Measurements from ENCODE around the gene ERCC6L2. TPM values are rescaled to one million over a fixed set of nuclear protein-coding genes. Genes with fewer than 3 reads are reported as not detected.

Gene ERCC6L2, protein sequence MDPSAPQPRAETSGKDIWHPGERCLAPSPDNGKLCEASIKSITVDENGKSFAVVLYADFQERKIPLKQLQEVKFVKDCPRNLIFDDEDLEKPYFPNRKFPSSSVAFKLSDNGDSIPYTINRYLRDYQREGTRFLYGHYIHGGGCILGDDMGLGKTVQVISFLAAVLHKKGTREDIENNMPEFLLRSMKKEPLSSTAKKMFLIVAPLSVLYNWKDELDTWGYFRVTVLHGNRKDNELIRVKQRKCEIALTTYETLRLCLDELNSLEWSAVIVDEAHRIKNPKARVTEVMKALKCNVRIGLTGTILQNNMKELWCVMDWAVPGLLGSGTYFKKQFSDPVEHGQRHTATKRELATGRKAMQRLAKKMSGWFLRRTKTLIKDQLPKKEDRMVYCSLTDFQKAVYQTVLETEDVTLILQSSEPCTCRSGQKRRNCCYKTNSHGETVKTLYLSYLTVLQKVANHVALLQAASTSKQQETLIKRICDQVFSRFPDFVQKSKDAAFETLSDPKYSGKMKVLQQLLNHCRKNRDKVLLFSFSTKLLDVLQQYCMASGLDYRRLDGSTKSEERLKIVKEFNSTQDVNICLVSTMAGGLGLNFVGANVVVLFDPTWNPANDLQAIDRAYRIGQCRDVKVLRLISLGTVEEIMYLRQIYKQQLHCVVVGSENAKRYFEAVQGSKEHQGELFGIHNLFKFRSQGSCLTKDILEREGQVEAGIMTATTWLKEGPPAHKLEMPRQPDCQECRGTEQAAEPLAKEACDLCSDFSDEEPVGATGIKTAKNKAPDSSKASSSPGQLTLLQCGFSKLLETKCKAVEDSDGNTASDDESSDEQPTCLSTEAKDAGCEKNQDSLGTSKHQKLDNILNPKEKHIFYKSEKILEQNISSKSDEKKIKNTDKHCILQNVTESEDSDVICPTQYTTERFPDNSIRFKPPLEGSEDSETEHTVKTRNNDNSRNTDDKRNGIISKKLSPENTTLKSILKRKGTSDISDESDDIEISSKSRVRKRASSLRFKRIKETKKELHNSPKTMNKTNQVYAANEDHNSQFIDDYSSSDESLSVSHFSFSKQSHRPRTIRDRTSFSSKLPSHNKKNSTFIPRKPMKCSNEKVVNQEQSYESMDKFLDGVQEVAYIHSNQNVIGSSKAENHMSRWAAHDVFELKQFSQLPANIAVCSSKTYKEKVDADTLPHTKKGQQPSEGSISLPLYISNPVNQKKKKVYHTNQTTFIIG (N-terminal part only)
- total RNA-seq: 70.1 and 77.0 TPM in 2 replicates

DNA sequence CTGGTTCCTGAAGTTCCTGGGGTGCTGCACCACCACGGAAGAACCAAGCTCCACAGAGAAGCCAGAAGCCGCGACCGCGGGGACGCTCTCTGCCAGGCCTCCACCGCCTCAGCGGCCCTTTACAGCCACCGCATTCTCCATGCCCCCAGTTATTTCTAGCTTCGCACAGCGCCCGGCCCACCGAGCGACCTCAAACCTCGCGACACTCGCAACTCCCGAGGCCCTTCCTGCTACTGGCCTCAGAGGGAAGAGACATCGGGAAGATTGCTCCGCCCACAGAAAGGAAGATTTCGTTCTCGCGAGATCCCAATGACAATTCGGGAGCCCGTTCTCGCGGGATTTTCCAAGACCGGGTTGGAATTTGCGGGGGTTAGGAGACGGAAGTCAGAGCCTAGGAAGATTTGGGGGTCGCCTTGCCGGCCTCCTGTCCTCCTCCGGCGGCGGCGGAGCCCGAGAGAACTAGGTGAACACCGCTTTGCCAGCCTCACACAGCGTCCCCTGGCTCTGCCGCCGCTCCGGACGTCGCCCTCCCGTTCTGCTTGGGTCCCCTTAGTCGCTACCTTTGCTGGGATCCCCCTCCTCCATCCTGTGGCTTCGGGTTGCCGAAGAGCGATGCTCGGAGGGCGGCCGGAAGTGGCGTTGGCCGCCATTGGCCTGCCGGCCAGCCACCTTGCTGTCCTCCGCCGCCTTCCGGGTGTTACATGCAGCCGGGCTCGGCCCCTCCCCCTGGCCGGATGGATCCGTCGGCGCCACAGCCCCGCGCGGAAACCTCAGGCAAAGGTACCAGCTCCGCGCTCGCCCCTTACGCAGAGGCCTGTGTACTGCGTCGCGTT, at the start of gene ERCC6L2:
TSS of gene ERCC6L2 (plus strand) at position 387 of the 833 bp plus-strand sequence. CDS start at position 735, 348 bp downstream.
- peak; percentile 99 for DNase-seq

- no peak for DNase-seq
Measured at GRCh38 chr9:95826183-95826838, 49.2 kb upstream of the ERCC6L2 start.

DNA sequence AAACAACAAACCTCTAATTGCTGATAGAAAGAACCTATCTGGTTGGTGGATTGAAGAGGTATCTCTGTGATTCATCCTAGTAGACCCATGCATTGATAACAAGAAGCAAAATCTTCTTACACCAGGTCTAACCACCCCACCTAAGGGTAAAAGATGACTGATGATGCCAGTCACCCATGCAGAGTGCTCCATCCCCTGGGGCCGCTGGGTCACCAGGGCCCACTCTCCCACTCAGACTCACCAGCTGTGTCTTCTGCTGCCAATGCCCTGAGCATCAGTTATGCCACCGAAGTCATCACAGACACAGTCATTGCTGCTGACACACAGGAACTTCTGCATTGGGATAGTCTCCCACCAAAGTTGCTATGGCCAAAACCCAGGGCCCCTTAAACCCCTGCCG, 44.7 kb upstream of the ERCC6L2 start:
- no peak for DNase-seq

DNA sequence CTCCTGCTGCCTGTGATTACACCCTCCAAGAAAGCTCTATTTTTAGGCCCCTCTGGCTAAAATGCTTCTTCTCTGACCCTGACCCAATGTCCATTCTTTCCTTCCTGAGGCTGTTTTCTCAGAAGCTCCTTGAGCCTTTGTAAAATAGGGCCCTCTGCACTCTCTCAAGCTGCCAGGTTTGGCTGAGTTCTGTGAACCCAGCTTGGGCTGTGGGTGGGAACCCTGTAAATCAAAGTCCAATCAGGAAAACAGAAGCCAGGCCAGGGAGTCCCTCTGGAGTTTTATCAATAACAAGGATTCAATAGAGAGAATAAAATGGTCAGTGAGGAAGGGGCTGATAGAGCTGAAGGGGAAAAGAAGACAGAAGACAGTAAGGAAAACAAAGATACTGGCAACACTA, 43.7 kb upstream of the ERCC6L2 start:
- peak; percentile 15 for DNase-seq

DNA sequence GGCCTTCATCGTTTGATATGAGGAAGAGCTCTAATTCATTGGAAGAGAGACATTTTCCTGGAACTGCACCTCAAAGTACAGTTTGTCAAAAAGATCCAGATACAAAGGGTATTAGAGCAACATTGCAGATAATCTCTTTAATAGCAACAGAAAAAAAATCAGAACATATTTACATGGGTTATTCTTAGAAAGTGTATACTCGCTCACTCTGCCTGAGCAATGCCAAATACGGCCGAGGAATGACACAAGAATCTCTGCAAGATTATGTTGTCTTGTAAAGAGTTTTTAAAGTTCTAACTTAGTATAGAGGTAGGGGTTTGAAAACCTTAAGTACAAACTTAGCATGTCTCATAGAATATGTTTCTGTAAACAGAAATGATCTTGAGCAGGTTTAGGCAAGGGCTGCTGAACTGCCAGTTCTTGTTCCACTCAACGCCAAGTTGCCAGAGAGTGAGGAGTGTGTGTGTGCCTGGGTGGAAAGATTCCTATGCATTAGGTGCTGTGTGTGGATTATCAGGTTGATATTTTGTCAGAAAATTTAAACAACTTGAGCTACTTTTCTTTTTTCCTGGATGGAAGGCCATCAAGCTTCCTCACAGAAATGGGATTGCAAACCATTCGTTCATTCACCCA, 41.8 kb upstream of the ERCC6L2 start:
- DNase-seq: no peak

DNA sequence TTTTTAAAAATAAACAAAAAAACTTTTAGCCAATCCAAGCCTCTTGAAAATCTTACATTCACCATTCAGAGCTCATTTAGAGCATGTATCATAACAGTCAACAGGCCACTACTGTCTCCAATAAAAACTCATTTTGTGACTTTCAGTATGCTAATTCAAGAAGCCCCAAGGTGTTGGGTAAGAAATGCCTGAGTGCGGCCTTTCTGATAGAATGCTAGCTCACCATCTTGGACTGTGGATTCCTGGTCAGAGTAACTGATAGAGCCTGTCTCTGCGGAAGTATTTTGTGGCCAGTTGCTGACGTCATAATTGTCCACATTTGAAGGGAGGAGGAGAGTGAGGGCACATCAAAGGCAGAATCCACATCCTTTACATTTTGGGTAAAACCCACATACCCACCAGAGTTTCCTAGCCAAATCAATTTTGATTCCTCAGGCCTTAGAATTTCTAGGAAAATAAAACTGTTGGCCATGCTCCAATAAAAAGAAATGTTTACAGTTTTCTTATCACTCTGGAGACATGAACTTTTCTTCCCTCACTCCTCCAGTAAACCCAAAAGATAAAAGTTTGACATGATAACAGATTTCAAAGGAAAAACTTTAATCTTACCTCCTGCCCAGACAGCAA, 41.1 kb upstream of the ERCC6L2 start:
- no peak for DNase-seq

DNA sequence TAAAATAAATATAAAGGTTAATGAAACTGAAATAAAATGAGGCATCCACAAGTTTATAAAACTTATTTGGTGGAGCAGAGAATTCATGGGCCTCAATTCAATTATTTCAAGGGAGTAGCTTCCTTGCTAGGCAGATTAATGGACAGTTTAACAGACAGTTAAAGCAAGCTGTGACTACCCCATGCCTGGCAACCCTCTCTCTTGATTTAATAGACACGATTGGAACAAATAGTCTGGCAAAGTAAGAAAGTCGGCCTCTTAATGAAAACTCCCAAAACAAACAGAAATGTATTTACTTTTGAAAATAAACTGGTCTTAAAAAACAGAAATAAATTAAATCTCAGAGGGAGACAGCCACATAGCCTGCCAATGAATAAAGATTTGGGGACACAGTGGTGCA, 40.1 kb upstream of the ERCC6L2 start:
- DNase-seq: no peak

GRCh38 chr9:95836072-95836471, 39.4 kb upstream of the ERCC6L2 start:
- DNase-seq: no peak

GRCh38 chr9:95839012-95839411, 36.5 kb upstream of the ERCC6L2 start:
- no peak for DNase-seq

DNA sequence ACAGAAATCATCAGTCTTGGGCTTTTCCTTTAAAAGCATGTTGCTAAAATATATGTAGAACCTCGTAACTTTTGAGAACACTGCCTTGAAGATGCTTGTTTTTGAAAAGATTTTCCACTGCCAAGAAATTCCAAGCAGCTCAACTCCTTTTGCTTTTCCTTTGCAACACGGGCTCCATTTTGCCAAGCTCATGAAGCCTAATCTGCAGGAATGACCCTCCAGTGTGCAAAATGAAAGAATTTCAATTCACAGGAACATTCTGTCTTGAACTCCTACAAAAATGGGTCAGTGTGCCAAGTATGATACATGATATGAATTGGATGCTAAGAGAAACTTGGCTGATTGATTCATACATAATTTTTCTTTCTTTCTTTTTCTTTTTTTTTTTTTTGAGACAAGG, 35.4 kb upstream of the ERCC6L2 start:
- no peak for DNase-seq

DNA sequence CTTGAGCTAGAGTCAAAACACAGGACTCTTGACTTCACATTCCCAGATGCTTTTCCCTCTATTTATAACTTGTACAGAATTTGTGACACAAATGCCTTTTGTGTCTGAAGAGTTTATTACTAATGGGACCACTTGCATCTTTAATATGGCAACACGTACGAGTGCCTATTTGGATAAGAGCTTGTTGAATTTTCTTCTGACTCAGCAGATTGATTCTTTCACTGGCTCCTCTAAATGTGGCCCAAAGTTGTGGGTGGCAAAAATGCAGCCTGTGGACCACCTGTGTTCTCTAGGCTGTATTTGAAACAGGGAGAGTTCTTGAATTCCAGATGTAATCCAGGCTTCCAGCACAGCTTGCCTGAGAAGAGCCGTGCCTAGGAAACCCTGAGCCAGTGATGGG, 34.1 kb upstream of the ERCC6L2 start:
- DNase-seq: no peak

GRCh38 chr9:95845751-95846150, 29.7 kb upstream of the ERCC6L2 start:
- no peak for DNase-seq

- DNase-seq: no peak
Measured at GRCh38 chr9:95848764-95849163, 26.7 kb upstream of the ERCC6L2 start.

- peak; percentile 48 for DNase-seq
Measured at GRCh38 chr9:95852059-95853032, 23.1 kb upstream of the ERCC6L2 start.

- peak; percentile 45 for DNase-seq
Measured at GRCh38 chr9:95854386-95855020, 21.0 kb upstream of the ERCC6L2 start.

DNA sequence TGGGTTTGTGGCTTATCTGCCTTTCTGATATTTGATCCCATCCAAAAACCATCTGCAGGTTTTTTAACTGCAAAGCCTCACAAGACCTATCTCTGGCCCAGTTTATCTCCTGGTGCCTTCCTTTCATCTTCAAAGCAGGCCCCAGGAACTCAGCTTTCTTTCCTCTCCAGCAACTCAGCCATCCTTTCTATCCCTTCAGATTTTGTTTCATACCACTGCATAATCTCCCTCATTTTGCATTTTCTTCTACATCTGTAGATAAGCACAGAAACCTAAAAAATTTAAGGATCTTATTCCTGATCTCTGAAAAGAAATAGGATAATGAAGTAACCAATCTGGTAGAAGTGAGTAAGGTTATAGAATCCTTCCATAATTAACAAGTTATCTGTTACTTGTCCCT, 19.5 kb upstream of the ERCC6L2 start:
- DNase-seq: no peak

DNA sequence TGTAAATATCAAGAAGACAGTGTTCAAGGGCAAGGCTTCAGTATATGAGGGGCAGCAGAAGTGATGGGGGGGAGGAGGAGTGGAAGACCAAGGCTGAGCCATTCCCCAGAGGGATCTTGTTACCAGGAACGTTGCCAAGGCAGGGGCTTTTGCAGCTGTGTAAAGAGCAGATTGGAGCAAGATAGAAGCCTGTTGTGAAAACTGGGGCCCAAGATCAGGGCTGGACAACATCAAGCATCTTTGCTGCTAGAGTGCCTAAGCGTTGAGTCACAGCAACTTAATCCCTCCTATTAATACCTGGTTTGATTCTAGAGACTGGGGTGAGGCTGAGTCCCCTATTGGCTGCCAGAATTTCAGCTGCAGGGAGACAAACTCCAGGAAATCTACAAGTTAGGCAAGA, 18.4 kb upstream of the ERCC6L2 start:
- DNase-seq: peak; percentile 39

DNA sequence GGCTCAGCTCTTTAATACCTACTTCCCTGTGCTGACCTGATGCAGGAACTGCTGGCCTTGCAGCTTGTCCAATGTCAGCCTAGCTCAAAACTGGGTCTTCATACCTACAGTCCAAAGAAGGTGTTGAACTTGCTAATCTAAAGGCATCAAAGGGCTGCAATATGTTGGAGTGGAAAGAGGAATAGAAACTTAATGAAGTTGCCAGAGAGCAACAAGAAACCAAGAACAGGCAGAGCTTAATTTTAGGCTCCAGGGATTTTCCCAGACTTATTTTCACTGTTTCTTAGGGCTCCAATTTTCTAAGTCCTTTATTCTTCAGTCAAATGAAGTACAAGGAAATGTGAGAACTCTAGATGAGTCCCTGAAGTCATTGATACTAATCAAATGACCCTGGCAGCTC, 17.6 kb upstream of the ERCC6L2 start:
- no peak for DNase-seq

DNA sequence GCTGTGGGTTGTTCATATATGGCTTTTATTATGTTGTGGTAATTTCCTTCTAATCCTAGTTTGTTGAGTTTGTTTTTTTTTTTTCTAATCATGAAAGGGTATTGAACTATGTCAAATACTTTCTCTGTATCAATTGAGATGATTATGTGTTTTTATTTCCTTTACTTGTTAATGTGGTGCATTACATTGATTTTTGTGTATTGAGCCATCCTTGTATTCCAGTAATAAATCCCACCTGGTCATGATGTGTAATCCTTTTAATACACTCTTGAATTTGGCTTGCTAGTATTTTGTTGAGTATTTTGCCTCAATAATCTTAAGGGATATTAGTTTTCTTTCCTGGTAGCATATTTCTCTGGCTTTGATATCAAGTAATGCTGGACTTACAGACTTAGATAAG, 13.1 kb upstream of the ERCC6L2 start:
- no peak for DNase-seq
